Activated naive CD4-positive, alpha-beta T cell treated with Interleukin-2 at 50 U/mL for 16 hours (primary cell): Measurements from ENCODE around the gene SLC25A5.
"Not testable (repeated sequence)": the region's sequence is repeated elsewhere in the genome, so short reads cannot be mapped to it uniquely, and the experiment has no call there.

Source experiments
- DNase-seq: peaks from one replicate; pipeline ENCODE4 v3.0.0-alpha.2; 2020

SLC25A5 gene

DNA sequence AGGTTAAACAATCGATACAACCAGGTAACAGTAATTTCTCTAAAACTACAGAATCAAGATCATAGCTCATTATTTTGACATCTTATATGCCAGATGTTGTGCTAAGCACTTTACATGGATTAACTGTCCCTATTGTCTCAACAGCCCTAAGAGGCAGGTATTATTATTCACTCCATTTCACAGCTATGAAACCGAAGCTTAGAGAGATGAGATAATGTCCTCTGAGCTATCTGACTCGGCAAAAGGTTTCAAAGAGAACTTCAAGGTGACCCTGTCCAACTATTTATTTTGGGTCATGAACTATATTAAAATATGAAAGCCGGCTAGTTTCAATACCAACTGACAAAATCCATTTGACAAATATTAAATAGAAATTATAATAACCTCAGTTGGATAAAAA, 10.3 kb downstream of the SLC25A5 start:
- no peak for DNase-seq

DNA sequence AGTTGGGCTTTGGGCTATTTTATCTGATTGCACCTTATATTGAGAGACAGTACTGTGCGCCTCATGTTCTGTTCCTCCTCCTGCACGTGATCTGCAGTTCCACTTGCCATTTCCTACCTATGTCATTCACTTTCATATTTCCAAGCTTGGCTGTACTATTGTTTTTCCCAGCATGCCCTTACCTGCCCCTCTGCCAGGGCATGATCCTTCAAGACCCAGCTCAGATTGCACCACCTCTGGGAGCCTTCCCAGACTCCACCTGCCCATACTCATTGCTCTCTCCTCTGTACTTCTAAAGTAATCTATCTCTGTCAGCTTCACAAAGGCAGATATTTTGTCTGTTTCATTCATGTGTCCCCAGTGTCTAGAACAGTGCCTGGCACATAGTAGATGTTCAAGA, 11.6 kb downstream of the SLC25A5 start:
- no peak for DNase-seq

GRCh38 chrX:119481323-119481801, 13.1 kb downstream of the SLC25A5 start:
- DNase-seq: no peak

- no peak for DNase-seq
Measured at GRCh38 chrX:119482041-119482440, 13.8 kb downstream of the SLC25A5 start.

DNA sequence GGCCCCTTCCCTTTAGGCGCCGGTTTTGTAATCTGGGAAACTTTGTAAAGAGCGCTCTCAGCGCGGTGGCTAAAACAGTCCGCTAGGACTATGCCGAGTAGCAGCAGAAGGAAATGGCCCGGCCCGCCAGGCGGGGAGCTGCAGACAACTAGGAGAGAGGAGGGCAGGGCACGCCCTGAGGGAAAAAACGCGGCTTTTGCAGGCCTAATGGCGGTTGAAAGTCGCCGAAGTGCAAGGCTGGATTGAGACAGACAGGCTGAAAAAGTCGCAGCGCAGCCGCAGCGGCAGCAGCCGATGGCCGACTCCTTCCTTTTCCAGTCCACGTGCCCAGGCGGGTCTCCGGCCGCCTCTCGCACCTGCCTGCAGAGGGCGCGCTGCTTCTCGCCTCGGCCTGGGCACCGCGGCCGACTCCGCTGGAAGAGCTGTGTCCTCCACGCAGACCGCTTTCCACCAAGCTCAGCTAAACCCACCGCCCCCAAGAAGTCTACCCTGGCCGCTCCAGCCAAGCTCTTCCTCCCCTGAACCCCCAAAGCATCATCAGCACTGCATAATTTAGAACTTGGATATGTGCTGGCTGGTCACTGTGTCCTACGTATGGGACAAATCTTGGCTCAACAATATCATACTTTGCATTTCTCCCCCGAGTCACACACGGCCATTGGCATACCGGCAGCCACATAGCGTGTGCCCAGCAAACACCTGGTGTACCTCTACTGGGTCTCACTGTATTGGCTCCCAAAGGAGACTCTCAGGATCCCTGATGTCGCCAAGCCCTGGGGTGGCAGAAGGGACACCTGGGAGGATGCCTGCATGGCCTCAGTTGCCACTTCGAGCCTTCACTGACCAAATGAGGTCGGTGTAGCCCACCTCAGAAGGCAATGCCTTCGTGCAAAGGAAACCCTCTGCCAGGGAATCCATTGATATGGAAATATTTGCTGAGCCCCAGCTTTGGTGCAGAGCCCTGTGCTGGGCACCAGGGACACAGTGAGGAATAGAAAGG, 14.5 kb downstream of the SLC25A5 start:
- peak; percentile 69 for DNase-seq

GRCh38 chrX:119486745-119487144, 18.5 kb downstream of the SLC25A5 start:
- DNase-seq: no peak

DNA sequence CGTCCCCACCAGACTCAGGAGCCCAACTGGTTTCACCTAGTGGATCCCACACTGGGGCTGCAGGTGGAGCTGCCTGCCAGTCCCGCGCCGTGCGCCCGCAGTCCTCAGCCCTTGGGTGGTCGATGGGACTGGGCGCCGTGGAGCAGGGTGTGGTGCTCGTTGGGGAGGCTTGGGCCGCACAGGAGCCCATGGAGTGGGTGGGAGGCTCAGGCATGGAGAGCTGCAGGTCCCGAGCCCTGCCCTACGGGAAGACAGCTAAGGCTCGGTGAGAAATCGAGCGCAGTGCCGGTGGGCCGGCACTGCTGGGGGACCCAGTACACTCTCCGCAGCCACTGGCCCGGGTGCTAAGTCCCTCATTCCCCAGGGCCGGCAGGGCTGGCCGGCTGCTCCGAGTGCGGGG, 19.5 kb downstream of the SLC25A5 start:
- not testable (repeated sequence) for DNase-seq

DNA sequence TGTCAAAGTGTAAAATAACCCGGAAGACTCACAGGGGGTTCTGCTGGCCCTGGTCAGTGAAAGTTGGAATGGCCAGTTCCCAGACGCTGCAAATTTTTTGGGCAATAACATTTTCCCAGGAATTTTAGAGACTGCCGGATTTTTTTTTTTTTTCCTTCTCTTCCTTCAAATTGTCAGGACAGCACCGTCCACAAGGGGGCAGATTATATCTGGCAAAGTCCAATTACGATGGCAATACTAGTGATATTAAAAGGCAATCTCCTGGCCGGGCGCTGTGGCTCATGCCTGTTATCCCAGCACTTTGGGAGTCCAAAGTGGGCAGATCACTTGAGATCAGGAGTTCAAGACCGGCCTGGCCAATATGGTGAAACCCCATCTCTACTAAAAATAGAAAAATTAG, 20.5 kb downstream of the SLC25A5 start:
- peak; percentile 30 for DNase-seq

DNA sequence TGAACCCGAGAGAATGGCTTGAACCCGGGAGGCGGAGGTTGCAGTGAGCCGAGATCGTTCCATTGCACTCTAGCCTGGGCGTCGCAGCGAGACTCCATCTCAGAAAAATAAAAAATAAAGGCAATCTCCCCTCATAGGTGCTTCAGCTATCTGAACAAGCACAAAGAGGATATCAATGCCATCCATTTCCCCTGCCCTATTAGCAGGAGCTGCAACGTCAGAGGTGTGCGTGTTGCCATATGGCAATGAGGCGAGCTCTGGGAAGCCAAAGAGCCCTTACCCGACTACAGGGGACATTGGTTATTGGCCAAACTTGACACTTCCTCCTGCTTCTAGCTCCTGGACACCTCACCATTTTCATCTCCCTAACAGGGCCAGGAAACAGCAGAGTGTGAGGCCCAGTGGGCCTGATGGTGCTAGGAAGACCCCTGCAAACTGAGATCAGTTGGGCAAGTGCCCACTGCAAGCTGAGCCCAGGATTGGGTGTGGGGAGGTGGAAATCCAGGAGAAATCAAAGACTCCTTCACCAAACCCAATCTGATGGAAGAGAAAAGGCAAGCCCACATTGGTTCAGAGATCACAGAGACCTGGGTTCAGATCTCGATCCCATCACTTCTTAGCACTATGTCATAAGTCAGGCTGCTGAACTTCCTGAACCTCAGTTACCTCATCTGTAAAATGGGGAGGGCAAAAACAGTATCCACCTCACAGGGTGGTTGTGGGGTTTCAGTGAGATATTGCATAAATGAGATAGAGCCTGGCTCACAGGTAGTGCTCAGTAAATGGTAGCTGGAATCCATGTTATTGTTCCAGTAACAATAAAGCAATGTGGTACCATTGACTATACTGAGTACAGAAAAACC, 21.2 kb downstream of the SLC25A5 start:
- DNase-seq: no peak

DNA sequence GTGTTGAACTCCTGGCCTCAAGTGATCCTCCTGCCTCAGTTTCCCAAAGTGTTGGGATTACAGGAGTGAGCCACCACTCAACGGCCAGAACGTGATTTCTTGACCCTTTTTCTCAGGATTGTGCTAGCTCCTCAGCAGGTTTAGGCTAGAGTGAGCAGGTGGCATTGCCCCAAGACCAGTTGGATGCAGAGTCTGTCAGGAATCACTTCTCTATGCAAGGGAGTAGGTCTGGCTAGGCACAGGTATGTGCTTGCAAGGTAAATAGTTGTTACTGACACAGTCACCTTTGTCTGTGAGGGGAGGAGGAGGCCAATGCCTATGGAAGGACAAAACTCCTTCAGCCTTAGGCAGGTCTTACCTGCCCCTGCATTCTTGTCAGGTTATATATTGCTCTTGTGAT, 24.2 kb downstream of the SLC25A5 start:
- DNase-seq: no peak

DNA sequence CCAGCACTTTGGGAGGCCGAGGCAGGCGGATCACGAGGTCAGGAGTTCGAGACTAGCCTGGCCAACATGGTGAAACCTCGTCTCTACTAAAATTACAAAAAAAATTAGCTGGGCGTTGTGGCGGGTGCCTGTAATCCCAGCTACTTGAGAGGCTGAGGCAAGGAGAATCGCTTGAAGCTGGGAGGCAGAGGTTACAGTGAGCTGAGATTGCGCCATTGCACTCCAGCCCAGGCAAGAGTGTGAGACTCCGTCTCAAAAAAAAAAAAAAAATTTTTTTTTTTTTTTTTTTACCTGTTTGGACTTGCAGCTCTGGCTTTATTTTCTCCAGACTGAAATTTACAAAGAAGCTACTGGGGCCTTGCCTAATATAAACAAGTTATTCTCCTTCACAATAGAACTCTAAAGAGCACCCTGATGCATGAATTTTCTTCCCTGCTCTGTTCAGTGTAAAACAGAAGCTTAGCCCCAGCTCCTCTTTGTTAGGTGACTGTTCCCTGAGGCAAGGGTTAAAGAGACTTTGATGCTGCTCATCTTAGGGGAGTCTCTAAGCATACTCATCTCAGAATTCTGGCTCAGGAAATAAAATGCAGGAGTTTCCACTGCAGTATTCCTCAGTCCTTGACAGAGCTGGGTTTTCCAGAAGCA, 25.7 kb downstream of the SLC25A5 start:
- DNase-seq: not testable (repeated sequence)

DNA sequence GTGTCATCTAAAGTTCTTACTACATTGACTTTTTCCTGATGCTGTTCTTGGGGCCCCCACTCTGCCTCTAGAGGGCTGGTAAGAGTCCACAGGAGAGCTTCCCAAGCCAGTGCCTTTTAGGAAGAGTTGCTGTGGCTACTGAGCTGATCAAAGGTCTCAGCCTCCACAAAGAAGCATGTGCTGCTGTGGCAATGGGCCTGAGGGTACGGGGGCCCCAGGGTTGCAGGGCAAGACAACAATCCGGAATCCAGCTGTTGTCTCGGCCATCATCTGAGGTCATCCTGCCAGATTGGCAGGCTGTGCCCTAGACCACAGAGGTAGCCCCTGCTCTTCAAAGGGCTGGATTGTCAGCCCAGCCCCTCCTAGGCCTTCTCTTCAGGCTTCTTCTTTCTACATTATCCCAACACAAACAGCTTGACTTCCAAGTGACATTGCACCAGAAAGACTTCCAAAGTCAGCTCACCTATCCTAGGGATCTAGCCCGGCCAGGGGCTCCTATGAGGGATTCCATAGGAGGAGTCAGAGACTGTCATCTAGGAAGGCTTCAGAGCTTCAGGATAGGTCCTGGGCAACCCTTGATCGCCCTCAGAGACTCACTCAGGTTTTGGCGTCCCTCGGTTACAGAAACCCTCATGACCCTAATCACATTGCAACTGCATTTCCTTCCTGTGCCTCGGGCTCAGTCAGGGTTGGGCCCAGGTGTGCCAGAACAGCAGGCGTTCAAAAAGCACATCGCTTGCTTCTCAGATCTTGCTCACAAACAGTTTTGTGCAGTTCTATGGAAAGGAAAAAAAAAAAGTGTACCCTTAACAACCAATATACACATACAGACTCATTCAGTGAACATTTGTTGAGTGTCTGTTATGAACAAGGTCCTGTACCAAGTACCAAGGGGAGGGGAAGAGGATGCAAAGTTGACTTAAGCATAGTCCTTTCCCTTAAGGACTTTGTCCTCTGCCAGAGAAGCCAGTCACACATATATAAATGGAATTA, 27.8 kb downstream of the SLC25A5 start:
- DNase-seq: no peak

- no peak for DNase-seq
Measured at GRCh38 chrX:119497185-119497584, 28.9 kb downstream of the SLC25A5 start.

DNA sequence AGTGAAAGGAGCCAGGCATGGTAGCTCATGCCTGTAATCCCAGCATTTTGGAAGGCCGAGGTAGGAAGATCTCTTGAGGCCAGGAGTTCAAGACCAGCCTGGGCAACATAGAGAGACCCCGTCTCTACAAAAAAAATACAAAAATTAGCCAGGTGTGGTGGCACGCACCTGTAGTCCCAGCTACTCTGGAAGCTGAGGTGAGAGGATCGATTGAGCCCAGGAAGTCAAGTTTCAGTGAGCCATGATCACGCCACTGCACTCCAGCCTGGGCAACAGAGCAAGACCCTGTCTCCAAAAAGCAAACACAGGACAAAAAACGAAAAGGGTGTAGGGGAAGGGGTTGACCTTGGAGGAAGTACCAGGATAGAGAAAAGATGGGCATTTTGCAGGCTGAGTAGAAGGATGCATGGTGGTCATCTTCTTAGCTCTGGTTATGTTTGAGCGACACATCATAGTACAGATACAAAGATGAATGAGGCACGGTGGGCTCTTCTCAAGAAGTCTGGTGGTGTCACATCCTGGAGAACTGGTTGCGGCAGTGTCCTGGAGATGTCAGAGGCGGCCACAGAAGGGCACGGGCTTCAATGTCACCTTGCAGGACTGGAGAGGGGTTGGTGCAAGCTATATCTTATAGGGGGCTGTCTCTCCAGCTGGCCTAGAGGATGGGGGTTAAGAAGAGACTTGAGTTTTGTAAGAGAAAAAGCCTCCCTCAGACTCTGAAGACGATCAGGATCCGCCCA, 32.0 kb downstream of the SLC25A5 start:
- no peak for DNase-seq

DNA sequence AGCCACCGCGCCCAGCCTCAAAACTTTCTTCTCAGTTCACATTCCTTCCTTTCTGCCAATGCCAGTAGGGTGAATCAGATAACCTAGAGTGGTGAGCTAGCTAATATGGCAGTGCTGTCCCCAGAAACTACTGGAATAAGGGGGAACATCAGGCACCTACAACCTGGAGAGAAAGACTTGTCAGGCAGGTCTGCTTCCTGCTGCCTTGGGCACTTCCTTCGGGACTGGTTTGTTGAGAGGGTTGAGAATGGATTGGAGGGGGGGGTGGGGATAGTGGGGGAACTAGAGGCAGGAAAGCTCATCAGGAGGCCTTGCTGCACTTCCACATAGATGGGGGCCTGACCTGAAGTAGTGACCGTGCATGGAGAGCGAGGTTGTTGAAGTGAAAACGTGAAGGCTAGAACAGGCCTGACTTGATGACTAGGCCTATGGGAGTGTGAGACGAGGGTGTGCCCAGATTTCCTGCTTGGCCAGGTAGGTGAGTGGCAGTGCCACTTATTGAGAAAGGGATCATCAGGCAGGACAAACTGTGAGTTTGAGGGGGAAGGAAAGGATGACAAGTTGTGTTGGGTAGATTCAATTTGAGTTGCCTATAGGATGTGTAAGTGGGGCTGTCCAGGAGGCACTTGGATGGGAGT, 33.4 kb downstream of the SLC25A5 start:
- no peak for DNase-seq

DNA sequence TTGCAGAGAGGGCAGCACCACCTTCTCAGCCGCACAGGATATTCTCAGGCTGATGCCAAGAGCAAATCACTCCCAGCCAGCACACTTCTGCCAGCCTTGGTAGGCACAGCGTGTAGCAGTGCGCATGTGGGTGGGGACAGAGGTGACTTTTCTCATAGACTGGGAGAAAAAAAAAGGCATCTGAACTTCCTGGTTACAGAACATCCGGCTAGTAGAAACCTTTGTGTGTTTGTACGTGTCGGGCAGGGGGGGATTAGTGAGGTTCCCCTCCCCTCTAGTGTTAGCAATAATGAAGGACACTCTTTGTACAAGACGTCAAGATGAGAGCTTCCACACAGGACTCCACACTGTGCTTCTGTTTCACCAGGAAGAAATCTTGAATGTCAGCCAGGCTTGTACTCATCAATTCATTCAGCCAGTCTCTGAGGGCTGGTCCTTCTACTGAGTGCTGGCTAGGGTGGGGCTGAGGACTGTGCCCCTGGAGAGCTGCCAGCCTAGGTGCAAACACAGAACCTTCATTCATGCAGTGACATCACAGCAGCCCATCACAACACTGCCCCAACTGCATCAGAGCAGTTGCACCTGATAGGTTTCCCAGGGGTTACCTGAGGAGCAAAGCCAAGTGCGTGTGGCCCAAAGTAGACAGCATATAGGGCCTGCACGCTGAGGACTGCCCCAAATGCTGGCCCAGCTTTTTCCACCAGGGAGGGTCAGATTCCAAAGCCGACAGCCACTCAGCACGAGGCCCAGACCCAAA, 34.7 kb downstream of the SLC25A5 start:
- peak; percentile 16 for DNase-seq

DNA sequence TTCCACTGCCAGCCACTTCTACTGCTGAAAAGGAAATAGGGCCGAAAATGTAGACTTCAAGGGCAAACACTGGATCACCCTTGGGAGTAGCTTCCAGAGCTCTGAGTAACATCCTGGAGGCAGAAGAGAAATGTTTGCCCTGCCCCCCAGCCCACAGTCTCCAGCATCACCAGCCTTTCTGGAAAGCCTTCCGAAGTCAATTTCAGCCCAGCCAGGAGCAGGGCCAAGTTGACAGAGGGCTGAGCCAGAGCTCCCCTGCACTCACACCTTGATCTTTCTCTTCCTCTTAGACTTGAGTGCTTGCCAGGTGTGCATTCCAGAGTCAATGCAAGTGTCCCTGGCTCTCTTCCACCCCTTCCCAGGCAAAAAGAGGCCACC, 35.2 kb downstream of the SLC25A5 start:
- DNase-seq: no peak

DNA sequence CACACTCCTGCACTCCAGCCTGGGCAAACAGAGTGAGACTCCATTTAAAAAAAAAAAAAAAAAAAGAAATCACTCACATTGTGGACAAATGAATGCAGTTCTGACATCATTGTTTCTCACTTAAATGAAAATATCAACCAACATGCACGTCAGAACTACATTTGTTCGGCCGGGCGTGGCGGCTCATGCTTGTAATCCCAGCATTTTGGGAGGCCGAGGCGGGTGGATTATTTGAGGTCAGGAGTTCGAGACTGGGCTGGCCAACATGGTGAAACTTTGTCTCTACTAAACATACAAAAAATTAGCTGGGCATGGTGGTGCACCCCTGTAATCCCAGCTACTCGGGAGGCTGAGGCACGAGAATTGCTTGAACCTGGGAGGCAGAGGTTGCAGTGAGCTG, 36.9 kb downstream of the SLC25A5 start:
- not testable (repeated sequence) for DNase-seq

DNA sequence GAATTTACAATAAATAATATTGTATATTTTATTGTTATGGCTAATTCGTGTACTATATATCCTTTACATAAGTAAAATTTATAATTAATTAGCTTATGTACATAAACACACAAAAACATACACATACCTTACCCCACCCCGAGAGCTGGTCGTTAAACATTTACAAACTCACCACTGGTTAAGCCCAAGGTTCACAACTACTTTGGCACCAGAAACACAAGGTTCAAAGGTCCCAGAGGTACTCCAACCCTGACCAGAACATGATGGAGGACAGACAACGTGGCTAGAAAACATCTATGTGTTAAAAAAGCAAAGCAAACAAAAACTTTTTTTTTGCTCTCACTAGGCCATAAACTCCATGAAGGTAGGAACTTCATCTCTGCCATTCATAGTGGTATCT, 37.7 kb downstream of the SLC25A5 start:
- no peak for DNase-seq

GRCh38 chrX:119507206-119507605, 39.0 kb downstream of the SLC25A5 start:
- no peak for DNase-seq
